ENCODE data around the gene RCE1. TPM values are rescaled to one million over a fixed set of nuclear protein-coding genes. Genes with fewer than 3 reads are reported as not detected.

Gene RCE1
- total RNA-seq, 1 donor from 2014 or later, result 18.8 TPM

DNA sequence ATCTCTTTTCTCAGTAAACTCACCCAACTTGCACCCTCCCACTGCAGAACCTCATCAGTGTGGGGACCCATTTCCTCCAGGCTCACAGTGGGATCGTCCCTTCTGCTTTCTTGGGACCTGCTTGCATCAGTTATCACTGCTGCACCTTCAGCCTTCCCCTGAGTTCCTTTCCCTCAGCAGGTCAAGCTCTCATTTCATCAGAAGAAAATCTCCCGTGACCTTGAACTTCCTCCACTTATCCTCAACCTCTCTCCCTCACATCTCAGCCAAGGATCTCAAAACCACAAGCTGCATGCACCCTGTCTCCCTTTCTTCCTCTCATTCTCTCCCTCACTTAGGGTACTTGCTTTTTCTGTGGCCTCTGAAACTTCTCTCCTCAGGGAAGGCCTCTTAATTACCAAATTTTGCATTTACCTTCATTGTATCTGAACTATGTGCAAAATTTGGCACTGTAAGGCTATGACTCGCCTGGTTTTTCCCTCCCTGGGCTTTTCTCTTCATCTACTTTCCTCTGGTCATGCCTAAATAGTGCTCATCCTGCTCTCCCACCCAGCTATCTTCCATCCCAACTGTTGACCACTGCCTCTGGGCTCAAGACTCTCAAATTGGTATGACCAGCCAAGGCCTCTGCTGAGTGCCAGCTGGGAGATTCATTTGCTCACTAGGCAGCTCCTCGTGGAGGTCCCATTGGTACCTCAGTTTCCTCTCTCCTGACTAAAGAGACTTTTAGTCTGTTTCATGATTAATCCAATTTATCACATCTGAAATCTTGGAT lies 2.7 kb upstream of the RCE1 start:
- Mint-ChIP-seq H3K36me3 (ENCODE audit: low read depth) (peaks cover 2% of the 10 kb centered on the region), H3K9me3 (ENCODE audit: low read depth) (no peaks in the 10 kb centered on the region), H3K27me3 (ENCODE audit: low read depth) (no peaks in the 10 kb centered on the region), H3K4me1 (ENCODE audit: low read depth) (peaks cover 48% of the 10 kb centered on the region), H3K27ac (ENCODE audit: unreplicated experiment) (peak overlapping the region; percentile 52), H3K4me3 (ENCODE audit: unreplicated experiment) (no peak overlapping the region)
- DNase-seq (ENCODE audit: low spot score), result no peak
- no peak for TF ChIP-seq CTCF (IDR thresholded peaks at IDR 0.05)

DNA sequence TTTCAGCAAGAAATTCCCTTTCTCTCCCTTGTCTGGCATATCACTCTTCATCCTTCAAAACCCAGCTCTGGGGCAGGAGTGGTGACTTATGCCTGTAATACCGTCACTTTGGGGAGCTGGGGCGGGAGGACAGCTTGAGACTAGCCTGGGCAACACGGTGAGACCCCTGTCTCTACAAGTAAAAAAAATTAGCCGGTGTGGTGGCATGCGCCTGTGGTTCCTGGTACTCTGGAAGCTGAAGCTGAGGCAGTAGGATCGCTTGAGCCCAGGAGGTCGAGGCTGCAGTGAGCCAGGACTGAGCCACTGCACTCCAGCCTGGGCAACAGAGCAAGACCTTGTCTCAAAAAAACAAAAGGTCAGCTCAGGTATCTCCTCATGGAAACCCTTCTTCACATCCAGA lies 1.4 kb upstream of the RCE1 start:
- Mint-ChIP-seq H3K36me3 (ENCODE audit: low read depth) (peaks cover 4% of the 10 kb centered on the region), H3K4me3 (ENCODE audit: unreplicated experiment) (peak overlapping the region; percentile 90), H3K27ac (ENCODE audit: unreplicated experiment) (peak overlapping the region; percentile 92), H3K27me3 (ENCODE audit: low read depth) (no peaks in the 10 kb centered on the region), H3K4me1 (ENCODE audit: low read depth) (peaks cover 41% of the 10 kb centered on the region), H3K9me3 (ENCODE audit: low read depth) (no peaks in the 10 kb centered on the region)
- DNase-seq (ENCODE audit: low spot score), result no peak
- TF ChIP-seq CTCF (IDR thresholded peaks at IDR 0.05), result no peak

DNA sequence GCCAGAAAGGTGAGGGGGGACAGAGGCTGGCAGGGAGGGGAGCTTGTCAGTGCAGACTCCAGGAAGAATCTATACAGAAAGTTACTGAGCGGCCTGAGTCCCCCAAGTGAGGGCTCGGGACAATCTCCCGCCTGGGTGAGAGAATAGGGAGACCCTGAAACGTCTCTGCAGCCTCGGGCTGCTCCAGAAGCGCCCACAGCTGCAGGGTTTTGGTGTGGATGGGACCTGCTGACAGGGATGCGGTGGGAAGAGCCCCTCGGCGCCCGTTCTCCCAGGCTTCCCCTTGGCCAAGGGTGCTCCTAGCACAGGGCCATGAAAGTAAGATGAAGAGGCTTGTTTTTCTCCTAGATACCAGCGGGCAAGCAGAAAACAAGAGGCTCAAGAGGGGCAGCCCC lies 743 bp upstream of the RCE1 start:
- H3K4me3 Mint-ChIP-seq (ENCODE audit: unreplicated experiment), result peak overlapping the region; percentile 90
- no peaks in the 10 kb centered on the region for H3K9me3 Mint-ChIP-seq (ENCODE audit: low read depth)
- no peaks in the 10 kb centered on the region for H3K27me3 Mint-ChIP-seq (ENCODE audit: low read depth)
- H3K36me3 Mint-ChIP-seq (ENCODE audit: low read depth), result peaks cover 4% of the 10 kb centered on the region
- DNase-seq (ENCODE audit: low spot score), result no peak
- peaks cover 41% of the 10 kb centered on the region for H3K4me1 Mint-ChIP-seq (ENCODE audit: low read depth)
- TF ChIP-seq CTCF (IDR thresholded peaks at IDR 0.05), result no peak
- peak overlapping the region; percentile 92 for H3K27ac Mint-ChIP-seq (ENCODE audit: unreplicated experiment)

- peak overlapping the region; percentile 80 for H3K4me3 Mint-ChIP-seq (ENCODE audit: unreplicated experiment)
- DNase-seq (ENCODE audit: low spot score), result no peak
- peaks cover 41% of the 10 kb centered on the region for H3K4me1 Mint-ChIP-seq (ENCODE audit: low read depth)
- no peak for TF ChIP-seq CTCF (IDR thresholded peaks at IDR 0.05)
- H3K27ac Mint-ChIP-seq (ENCODE audit: unreplicated experiment), result peak overlapping the region; percentile 76
- H3K27me3 Mint-ChIP-seq (ENCODE audit: low read depth), result no peaks in the 10 kb centered on the region
- H3K36me3 Mint-ChIP-seq (ENCODE audit: low read depth), result peaks cover 4% of the 10 kb centered on the region
- H3K9me3 Mint-ChIP-seq (ENCODE audit: low read depth), result no peaks in the 10 kb centered on the region
Observed at GRCh38 chr11:66843776-66844495, 695 bp downstream of the RCE1 start.

- DNase-seq (ENCODE audit: low spot score), result no peak
- Mint-ChIP-seq H3K27me3 (ENCODE audit: low read depth) (no peaks in the 10 kb centered on the region), H3K36me3 (ENCODE audit: low read depth) (peaks cover 4% of the 10 kb centered on the region), H3K9me3 (ENCODE audit: low read depth) (no peaks in the 10 kb centered on the region), H3K4me3 (ENCODE audit: unreplicated experiment) (peak overlapping the region; percentile 80), H3K4me1 (ENCODE audit: low read depth) (peaks cover 41% of the 10 kb centered on the region), H3K27ac (ENCODE audit: unreplicated experiment) (peak overlapping the region; percentile 76)
- no peak for TF ChIP-seq CTCF (IDR thresholded peaks at IDR 0.05)
Observed at GRCh38 chr11:66844496-66845142, 1.4 kb downstream of the RCE1 start.

Measured in chondrocyte (in vitro differentiated cells).